Measurements from ENCODE around the gene PLPP1.

Gene PLPP1

DNA sequence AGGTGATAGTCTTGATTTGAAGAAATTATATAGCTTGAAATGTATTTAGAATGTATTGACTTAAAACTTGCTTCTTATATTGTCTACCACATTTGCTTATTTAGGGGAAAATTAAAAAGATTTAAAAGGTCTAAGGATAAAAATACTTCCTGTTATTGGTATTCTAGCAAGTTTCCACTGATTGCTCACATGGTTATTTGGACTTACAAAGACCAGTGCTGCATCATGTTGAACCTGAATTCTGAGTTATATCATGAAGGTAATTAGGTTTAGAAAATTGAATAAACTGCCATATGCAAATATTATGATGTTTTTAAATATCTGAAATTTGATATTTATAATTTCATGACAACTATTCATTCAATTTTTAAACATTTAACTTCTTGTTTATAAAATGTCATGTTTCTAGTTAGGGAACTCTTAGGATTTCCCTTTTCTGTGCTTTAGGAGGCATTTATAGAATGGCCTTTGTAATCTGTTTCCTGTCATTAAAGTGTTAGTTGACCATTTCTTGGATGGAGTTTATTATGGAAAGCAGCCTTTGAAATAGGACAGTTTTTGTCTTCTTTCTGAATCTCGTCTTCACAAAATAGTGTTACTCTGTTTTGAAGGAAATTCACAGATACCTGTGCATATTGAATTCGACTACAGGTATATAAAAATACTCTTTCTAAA is 141.1 kb downstream of the PLPP1 start:
- no peak for DNase-seq

GRCh38 chr5:55392669-55393068 is 142.1 kb downstream of the PLPP1 start:
- no peak for DNase-seq

- DNase-seq: no peak
Measured at GRCh38 chr5:55391707-55392106, 143.1 kb downstream of the PLPP1 start.

- no peak for DNase-seq
Measured at GRCh38 chr5:55387865-55388264, 146.9 kb downstream of the PLPP1 start.

DNA sequence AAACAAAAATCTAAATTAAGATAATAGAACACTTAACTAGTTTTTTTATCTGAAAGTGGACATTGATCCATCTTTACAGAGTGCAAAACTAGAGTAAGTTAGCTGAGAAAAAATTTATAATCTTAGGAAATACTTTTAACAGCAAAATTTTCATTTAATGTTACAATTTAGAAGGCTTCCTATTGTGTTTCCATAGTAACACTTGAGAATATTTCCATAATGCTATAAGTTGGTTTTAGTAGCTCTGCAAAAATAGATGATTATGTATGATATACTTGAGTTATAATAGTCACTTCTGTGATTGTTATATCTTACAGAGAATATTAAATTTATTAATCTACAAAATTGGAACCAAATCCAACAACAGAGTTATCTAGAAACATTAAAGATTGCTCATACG is 148.4 kb downstream of the PLPP1 start:
- no peak for DNase-seq

- DNase-seq: no peak
Measured at GRCh38 chr5:55385846-55386245, 148.9 kb downstream of the PLPP1 start.

DNA sequence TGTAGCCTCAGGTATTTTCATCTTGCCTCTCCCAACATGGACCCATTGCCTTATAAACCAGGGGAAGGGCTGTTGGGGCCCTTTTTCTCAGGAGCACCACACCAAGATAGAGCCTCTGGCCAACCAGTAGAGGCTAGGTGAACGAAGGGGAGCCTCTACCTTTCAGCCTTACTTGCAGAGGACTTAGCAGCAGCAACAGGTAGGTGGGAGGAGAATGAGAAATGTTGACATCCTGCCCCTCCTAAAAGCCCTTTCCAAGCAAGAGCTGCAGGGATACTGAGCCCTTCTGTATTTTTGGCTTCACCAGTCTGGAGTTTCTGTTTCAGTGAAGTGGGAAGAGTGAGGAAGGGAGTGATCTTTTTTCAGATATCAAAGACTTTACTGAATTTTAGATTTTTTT is 149.5 kb downstream of the PLPP1 start:
- DNase-seq: no peak

DNA sequence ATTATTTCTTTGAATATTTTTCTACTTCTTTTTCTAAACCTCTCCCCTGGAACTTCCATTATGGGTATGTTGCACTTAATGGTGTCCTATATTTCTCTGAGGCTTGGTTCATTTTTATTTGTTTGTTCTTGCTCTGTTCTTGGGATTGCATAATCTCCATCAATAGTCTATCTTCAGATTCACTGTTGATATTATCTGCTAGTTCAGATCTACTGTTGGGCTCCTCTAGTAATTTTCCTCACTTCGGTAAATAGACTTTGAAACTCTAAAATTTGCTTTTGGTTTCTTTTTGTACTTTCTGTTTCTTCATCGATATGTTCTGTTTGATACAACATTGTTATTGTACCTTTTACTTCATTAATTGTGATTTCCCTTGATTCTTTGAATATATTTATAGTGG is 150.7 kb downstream of the PLPP1 start:
- no peak for DNase-seq

DNA sequence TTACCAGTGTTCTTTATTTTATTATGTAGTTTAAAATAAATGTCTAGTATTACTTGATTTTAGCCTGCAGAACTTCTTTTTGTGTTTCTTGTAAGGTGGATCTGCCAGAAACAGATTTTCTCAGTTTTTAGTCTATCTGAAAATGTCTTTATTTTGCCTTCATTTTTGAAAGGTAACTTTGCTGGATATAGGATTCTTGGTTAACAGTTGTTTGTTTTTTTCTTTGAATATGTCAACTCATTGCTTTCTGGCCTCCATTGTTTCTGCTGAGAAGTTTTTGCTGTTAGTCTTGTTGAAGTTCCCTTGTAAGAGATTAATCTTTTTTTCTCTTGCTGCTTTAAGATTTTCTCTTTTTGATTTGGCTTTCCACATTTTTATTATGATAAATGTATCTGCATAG is 151.5 kb downstream of the PLPP1 start:
- DNase-seq: no peak

GRCh38 chr5:55377810-55378209 is 157.0 kb downstream of the PLPP1 start:
- no peak for DNase-seq

Data from NCI-H510A (cell line).